Measurements from ENCODE around the gene SLC25A20.
"Not testable (repeated sequence)": the region's sequence is repeated elsewhere in the genome, so short reads cannot be mapped to it uniquely, and the experiment has no call there.

SLC25A20 gene

DNA sequence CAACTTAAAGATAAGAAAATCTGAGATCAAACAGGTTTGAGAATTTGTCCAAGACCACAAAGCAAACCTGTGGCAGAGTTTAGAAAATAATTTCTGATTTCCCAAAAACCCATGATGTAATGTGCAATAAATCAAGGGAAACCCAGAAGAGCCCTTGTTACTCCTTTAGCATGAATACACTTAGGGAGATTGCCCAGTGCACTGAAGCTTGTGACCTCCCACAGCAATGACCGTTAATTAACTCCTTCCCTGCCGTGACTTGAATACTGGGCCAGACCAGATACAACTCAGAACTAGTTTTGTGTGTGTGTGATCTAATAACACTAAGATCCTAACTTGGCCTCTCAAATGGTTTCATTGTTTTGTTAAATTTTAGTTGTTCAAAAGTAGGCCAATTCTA is 53.5 kb downstream of the SLC25A20 start:
- no peak for DNase-seq (ENCODE audit: low read depth)

DNA sequence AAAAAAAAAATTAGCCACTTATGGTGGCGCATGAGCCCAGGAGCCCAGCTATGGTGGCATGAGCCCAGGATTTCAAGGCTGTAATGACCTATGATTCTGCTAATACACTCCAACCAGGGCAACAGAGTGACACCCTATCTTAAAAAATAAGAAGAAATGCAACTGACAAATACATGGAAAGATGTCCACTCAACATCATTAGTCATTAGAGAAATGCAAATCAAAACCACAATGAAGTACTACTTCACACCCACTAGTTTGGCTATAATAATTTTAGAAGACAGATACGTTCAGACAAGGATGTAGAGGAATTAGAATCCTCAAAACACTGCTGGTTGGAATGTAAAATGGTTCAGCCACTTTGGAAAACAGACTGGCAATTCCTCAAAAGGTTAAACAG is 61.5 kb downstream of the SLC25A20 start:
- DNase-seq (ENCODE audit: low read depth) = no peak

DNA sequence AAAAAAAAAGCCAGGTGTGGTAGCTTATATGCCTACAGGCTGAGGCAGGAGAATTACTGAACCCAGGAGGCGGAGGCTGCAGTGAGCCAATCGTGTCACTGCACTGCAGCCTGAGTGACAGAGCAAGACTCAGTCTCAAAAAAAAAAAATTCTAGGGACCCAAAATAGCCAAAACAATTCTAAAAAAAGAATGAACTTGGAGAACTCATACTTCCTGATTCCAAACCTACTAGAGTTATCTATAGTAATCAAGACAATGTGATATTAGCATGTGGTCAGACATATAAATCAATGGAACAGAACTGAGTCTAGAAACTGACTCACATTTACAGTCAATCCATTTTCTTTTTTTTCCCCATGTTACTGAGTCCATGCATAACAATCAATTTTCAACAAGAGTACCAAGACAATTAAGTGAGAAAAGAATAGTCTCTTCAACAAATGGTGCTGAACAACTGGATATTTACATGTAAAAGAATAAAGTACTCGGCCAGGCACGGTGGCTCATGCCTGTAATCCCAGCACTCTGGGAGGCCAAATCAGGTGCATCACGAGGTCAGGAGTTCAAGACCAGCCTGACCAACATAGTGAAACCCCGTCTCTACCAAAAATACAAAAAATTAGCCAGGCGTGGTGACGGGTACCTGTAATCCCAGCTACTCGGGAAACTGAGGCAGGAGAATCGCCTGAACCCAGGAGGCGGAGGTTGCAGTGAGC is 62.9 kb downstream of the SLC25A20 start:
- no peak for DNase-seq (ENCODE audit: low read depth)

DNA sequence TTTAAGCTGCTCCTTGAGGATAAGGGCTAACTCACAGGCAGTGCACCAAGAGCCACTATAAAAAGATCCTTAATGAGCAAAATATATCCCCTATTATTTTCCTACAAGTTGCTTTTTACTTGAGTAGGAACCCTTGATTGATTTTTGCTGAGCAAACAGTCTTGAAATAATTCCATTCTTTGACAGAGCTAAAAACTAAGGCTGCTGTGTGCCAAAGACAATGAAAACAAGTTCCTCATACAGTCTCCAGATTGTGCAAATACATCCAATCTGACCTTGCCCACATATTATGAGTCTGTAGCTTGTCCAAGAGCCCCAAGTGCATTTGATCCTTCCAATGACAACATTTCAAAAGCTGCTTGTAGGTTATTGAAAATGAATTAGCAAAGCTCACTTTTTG is 66.0 kb downstream of the SLC25A20 start:
- no peak for DNase-seq (ENCODE audit: low read depth)

DNA sequence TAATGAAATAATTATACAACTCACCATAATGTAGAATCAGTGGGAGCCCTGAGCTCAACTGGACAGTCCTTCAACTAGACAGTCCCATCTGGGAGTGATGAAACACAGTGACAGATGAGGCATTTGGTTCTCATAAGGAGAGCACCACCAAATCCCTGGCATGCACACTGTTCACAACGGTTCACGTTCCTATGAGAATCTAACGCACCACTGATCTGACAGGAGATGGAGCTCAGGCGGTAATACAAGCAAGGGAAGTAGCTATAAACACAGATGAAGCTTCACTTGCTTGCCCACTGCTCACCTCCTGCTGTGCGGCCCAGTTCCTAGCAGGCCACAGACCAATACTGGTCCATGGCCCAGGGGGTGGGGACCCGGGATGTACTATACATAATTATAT is 68.0 kb downstream of the SLC25A20 start:
- DNase-seq (ENCODE audit: low read depth) = no peak

DNA sequence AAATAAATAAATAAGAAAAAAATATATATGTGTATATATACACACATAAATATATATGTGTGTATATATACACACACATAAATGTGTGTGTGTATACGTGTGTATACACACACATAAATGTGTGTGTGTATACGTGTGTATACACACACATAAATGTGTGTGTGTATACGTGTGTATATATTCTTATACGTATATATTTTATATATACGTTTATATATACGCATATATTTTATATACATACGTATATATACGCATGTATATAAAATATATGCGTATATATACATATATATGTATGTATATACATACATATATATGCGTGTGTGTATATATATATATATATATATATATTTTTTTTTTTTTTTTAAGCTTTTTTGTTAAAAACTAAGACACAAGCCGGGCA is 69.2 kb downstream of the SLC25A20 start:
- not testable (repeated sequence) for DNase-seq (ENCODE audit: low read depth)

DNA sequence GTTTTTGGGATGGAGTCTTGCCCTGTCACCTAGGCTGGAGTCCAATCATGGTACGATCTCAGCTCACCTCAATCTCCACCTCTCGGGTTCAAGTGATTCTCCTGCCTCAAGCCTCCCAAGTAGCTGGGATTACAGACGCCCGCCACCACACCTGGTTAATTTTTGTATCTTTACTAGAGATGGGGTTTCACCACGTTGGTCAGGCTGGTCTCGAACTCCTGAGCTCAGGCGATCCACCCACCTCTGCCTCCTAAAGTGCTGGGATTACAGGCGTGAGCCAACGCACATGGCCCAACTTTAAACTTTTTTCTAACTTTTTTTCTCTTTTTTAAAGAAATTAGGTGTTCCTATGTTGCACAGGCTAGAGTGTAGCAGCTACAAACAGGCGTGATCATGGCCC is 70.8 kb downstream of the SLC25A20 start:
- DNase-seq (ENCODE audit: low read depth) = not testable (repeated sequence)

DNA sequence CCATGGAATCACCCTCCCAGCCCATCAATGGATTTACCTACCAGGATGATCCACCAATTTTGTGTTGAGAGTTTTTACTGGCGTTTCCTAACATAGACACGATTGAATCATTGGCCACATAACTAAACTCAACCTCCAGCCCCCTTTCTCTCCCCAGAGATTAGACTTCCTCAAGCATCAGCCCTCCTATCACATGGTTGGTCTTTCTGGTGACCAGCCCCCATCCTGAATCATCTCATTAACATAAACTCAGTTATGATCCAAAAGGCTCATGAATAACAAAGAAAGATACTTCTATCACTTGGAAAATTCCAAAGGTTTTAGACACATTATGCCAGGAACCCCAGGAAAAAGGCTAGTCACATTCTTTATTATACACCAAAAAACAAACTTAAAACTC is 72.2 kb downstream of the SLC25A20 start:
- DNase-seq (ENCODE audit: low read depth) = no peak

DNA sequence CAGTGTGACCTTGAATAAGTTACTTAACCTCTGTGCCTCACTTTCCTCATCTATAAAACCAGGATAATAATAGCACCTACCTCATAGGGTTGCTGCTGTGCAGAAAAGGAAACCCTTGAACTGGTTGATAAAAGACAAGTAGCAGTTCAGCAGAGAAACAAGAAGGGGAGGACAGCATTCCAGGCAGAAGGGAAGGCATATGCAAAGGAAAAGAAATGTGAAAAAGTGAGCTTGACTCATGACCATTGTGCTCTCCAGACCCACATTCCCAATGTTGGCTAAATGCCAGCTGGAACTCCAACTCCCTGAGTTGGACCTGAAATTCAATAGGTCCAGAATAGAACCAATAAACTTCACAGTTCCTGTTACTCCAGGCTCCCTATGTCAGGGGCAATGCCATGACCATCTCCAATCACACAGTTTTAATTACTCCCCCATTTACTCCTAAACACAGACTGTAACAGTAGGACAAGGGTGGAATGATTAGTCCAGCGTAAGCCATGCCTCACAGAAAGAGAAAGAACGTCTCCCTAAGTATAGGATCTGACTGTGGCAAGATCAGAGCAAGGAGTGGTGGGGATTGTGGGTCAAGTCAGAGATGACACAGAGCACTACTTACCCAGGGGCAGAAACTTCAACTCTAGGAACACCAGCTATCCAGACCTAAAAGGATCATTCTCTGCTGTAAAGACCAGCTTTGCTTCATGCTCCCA is 77.9 kb downstream of the SLC25A20 start:
- no peak for DNase-seq (ENCODE audit: low read depth)

DNA sequence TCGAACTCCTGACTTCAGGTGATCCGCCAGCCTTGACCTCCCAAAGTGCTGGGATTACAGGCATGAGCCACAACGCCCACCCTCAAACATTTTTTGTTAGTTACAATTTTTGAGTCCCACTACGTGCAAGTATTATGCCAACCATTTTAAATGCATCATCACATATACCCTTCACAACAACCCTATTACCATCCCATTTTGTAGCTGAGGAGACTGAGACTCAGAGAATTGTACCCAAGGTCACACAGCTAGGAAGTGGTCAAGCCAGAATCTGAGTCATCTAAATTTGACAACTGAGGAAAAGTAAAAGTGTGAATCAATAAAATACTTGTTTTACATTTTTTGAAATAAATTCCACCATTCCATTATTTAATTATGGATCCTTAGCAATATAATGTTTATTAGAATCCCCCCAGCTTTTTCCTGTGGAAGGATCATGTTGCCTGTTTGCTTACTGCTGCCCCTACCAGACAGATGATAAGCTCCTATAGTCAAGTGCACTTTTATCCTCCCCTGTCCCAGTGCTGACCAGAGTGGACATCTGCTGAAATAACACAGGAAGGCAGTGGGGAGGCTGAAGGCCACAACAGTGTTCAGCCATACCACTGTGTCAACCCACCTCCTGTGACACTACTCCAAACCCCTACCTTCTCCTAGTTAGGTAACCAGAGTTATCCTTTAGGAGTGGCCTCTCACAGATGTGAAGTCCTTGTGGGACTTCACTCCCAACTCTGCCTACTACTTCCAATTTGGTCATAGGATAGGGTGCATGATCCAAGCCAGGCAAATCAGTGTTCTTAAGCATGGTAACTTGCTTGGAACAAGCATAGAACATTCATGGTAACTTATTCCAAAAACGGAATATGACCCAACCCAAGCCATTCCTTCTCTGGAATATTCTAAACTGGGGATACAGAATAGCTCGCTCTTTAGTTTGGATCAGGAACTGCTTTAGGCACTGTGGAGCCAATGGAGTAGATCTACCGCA is 79.2 kb downstream of the SLC25A20 start:
- no peak for DNase-seq (ENCODE audit: low read depth)

DNA sequence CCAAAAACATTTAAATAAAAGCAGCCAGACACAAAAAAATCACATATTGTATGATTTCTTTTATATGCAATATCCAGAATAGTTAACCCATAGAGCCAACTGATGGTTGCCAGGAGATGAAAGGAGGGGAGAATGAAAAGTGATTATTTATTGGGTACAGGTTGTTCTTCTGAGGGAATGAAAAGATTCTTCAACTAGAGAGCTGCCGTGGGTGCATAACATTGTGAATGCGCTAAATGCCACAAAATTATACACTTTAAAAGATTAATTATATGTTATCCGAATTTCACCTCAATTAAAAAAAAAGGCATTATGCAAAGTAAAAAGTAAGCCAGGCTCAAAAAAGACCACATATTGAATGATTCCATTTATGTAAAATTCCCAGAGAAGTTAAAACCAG is 87.2 kb downstream of the SLC25A20 start:
- no peak for DNase-seq (ENCODE audit: low read depth)

All from stimulated activated CD8-positive, alpha-beta memory T cell treated with anti-CD3 and anti-CD28 coated beads, Interleukin-15, amount 100 ng/mL, for 24 hours (primary cell).